Raji (cell line): Measurements from ENCODE around the gene KLHL10.

ENCODE experiments used
- POLR2A ChIP-seq: IDR thresholded peaks from 2 replicates; pipeline ENCODE4 v1.6.1; 2011; ENCODE audit warnings: low read depth, low read length, control low read depth; ENCODE audit not compliant: insufficient read depth

Gene KLHL10

GRCh38 chr17:41810659-41811548, 26.7 kb upstream of the KLHL10 start:
- no peak for TF ChIP-seq POLR2A

DNA sequence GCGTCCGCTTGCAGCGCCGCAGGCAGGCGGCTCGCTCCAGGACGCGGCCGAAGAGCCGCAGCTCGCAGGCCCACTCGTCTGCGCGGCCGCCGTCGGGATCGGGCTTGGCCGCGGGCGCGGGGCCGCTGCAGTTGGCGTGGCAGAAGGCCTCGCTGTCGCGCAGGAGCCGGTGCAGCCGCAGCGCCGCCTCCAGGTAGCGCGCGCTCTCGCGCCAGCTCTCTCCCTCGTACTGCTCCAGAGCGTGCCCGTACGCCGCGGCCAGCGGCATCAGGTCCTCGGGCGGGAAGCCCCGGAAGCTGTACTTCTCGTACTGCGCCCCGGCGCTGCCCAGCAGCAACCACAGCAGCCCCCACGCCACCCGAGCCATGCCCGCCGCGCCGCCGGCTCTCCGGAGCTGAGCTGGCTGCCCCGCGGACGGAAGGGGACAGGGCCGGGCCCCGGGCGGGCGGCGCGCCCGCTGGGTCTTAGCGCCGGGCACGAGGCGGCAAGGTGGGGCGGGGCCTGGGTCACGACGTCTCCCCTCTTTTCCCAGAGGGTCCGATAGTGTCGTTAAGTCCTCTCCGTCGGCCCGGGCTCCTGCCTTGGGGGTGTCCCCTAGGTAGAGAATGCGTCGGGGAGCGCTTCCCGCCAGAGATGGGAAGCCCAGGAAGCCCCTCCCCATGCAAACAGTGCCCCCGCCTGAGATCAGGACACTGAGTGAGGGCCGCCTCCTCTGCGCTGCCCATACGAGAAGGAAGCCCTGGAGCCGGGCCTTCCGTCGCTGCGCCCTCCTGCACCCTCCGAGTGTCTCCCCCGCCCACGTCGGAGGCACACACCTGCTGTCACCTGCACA, 25.9 kb upstream of the KLHL10 start, which contains the start of gene P3H4:
Gene P3H4, minus strand, starts transcription at position 401 of the 832 bp plus-strand sequence. Its CDS starts 34 bp downstream, at position 367.
- no peak for TF ChIP-seq POLR2A

GRCh38 chr17:41812381-41813151, 25.1 kb upstream of the KLHL10 start, which contains the start of gene FKBP10:
FKBP10 (plus strand) TSS chr17:41813004; CDS start chr17:41813035, 31 bp downstream.
- no peak for TF ChIP-seq POLR2A

DNA sequence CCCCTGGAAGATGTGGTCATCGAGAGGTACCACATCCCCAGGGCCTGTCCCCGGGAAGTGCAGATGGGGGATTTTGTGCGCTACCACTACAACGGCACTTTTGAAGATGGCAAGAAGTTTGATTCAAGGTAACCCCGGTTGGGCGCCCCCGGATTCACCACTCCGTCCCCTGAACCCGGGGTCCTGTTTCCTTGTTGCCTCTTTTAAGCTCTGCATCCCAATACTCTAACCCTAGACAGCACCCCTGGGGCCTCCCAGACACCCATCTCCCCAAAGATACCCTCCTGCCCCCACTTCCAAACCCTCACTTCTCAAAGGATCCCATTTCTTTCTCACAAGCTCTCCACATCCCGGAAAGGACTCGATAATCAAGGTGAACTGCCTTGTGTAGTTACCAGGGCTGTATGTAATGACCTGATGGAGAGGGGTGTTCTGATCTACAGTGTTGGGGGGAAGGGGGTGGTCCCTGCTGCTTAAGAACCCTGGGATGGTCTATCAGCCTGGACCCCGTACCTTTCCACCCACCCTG, 24.4 kb upstream of the KLHL10 start:
- TF ChIP-seq POLR2A, result no peak

DNA sequence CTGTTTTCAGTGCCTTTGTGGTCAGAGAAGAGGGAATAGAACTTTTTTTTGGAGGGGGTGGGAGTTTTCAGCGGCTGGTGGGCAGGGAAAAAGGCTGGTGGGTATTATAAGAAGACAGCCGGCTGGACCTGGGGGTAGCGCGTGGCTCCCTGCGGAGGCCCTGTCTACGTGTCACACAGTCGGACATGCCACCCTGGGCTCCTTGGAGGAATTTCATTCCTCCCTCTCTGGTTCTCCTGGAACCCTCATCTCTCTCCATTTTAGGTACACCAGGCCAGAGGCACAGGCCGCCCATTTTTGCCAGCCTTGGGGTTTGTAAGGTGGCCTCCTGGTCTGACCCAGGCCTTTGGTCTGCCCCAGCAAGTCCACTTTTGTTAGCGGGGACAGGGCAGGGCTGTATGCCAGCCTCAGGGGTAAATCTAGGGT, 23.9 kb upstream of the KLHL10 start:
- TF ChIP-seq POLR2A, result no peak

GRCh38 chr17:41814195-41814594, 23.4 kb upstream of the KLHL10 start:
- TF ChIP-seq POLR2A, result no peak

DNA sequence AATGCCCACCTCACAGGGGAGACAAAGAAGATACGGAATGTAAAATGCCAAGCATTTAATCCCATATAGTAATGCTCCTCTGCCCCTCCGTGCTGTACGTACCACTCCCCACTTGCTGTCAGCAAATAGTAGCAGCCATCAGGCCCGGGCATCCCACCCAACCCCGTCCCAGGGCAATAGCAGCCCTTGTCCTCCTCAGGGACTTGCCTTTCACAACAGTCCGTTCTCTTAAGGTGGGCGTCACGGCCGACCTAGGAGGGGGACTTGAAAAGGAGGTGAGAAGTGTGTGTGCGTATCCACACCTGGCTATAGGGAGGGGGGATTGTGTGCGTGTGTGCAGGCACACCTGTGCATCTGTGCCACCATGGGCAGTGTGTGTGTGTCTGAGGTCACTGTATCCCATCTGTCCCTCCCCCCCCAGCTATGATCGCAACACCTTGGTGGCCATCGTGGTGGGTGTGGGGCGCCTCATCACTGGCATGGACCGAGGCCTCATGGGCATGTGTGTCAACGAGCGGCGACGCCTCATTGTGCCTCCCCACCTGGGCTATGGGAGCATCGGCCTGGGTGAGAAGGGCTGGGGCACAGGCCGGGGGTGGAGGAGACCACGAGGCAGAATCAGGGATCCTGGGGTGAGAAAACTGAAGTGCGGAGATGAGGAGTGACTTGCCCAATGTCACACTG, 20.8 kb upstream of the KLHL10 start:
- no peak for TF ChIP-seq POLR2A

- no peak for TF ChIP-seq POLR2A
Observed at GRCh38 chr17:41818024-41818423, 19.6 kb upstream of the KLHL10 start.

DNA sequence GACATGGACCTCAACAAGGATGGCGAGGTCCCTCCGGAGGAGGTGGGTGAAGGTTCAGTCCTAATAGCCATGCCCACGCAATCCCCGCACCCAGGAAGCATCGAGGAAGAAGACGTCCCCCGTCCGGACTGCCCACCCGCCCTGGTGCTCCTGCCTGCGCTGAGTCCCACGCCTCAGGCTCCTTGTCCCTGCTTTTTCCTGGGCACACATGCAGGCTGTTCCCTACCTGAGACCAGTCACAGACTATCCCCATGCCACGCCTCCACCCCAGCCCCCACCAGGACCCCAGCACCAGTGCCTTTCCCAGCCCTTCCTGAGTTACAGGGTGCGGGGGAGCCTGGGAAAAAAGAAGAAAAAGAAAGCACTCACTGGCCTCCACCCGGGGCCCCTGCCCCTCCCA, 15.8 kb upstream of the KLHL10 start:
- no peak for TF ChIP-seq POLR2A

DNA sequence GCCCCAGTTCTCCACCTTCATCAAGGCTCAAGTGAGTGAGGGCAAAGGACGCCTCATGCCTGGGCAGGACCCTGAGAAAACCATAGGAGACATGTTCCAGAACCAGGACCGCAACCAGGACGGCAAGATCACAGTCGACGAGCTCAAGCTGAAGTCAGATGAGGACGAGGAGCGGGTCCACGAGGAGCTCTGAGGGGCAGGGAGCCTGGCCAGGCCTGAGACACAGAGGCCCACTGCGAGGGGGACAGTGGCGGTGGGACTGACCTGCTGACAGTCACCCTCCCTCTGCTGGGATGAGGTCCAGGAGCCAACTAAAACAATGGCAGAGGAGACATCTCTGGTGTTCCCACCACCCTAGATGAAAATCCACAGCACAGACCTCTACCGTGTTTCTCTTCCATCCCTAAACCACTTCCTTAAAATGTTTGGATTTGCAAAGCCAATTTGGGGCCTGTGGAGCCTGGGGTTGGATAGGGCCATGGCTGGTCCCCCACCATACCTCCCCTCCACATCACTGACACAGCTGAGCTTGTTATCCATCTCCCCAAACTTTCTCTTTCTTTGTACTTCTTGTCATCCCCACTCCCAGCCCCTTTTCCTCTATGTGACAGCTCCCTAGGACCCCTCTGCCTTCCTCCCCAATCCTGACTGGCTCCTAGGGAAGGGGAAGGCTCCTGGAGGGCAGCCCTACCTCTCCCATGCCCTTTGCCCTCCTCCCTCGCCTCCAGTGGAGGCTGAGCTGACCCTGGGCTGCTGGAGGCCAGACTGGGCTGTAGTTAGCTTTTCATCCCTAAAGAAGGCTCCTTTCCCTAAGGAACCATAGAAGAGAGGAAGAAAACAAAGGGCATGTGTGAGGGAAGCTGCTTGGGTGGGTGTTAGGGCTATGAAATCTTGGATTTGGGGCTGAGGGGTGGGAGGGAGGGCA, 15.1 kb upstream of the KLHL10 start:
- no peak for TF ChIP-seq POLR2A

DNA sequence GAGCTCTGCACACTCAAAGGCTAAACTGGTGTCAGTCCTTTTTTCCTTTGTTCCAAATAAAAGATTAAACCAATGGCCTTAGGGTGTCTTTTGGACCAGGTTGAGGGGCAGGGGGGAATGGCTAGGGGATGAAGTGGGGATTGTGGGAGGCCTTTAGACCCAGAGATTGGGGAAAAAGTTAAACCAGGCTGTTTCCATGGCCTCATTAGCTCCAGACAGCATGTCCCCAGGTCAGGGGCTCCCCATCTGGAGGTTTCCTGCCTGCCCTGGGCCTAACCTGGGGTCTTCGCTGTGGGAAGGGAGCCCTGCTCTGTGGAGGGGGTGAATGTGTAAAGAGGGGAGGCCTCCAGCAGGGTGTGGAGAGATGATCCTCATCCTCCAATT, 14.5 kb upstream of the KLHL10 start:
- TF ChIP-seq POLR2A, result no peak

DNA sequence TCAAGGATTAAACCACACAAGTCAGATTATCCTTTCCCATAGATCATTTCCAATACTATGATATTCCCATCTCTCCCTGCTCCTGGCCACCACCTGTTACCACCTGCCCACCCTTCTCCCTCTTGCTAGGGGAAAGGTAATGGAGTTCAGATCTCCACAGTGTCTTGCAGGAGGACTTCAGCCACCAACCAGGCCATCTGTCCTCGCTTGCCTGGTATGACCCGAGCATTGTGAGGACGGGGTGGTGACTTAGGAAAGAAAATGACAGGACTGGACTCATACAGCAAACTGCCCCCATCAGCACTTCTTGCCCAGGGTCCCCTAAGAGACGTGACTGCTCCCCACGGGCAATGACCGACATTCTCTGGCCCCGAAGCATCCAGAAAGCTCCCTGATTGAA, 14.0 kb upstream of the KLHL10 start:
- TF ChIP-seq POLR2A, result no peak

- TF ChIP-seq POLR2A, result no peak
Observed at GRCh38 chr17:41824086-41824485, 13.5 kb upstream of the KLHL10 start.

GRCh38 chr17:41825175-41825845, 12.3 kb upstream of the KLHL10 start:
- no peak for TF ChIP-seq POLR2A
